Activated CD4-positive, alpha-beta T cell treated with anti-CD3 and anti-CD28 coated beads, Interleukin-2, amount 10 ng/mL, durations not matched to agents 7 days and 5 days (primary cell): ENCODE results near the gene YIF1B. TPM values are rescaled to one million over a fixed set of nuclear protein-coding genes. Genes with fewer than 3 reads are reported as not detected.
A peak's percentile ranks its signal among the peaks of the same experiment; 100 is the strongest.

Source experiments
- CTCF ChIA-PET: fragments of 350-600 bp; sonication (Branson Sonifier 250); formaldehyde crosslinking; loops from one replicate; lab custom pipeline; 2021; ENCODE audit warnings: antibody characterized with exemption; lab: Charles Lee
- POLR2A ChIA-PET: fragments of 350-600 bp; sonication (Branson Sonifier 250); formaldehyde crosslinking; loops from one replicate; lab custom pipeline; 2021; ENCODE audit warnings: antibody characterized with exemption; lab: Charles Lee
- DNase-seq: peaks from one replicate; pipeline ENCODE4 v3.0.0-alpha.2; 2020
- H3K27ac Mint-ChIP-seq: one replicate; pipeline ENCODE4 v1.8.0; 2021; ENCODE audit warnings: mild to moderate bottlenecking, moderate library complexity, mixed read lengths
- H3K27me3 Mint-ChIP-seq: one replicate; pipeline ENCODE4 v1.8.0; 2021; ENCODE audit warnings: mixed read lengths
- H3K36me3 Mint-ChIP-seq: one replicate; pipeline ENCODE4 v1.8.0; 2021; ENCODE audit warnings: low read depth, mixed read lengths
- H3K4me1 Mint-ChIP-seq: one replicate; pipeline ENCODE4 v1.8.0; 2021; ENCODE audit warnings: mixed read lengths
- H3K4me3 Mint-ChIP-seq: one replicate; pipeline ENCODE4 v1.8.0; 2021; ENCODE audit warnings: mild to moderate bottlenecking, moderate library complexity, mixed read lengths
- H3K9me3 Mint-ChIP-seq: one replicate; pipeline ENCODE4 v1.8.0; 2021; ENCODE audit warnings: mixed read lengths
- total RNA-seq, 2 experiments: library from RNA; stranded (reverse); gene quantifications; one replicate each; pipeline ENCODE4 v1.2.3, GENCODE V29; 2021

The YIF1B gene
- total RNA-seq, 2 experiments from 2014 or later, result 63.1 to 72.4 TPM

GRCh38 chr19:38326591-38326990 is 10.8 kb upstream of the YIF1B start:
- POLR2A ChIA-PET, result no interaction called here
- no peaks in the 10 kb centered on the region for H3K27me3 Mint-ChIP-seq
- DNase-seq, result no peak
- H3K4me1 Mint-ChIP-seq, result peaks cover 8% of the 10 kb centered on the region
- no peaks in the 10 kb centered on the region for H3K9me3 Mint-ChIP-seq
- no peak overlapping the region for H3K27ac Mint-ChIP-seq
- H3K4me3 Mint-ChIP-seq, result no peak overlapping the region
- peaks cover 16% of the 10 kb centered on the region for H3K36me3 Mint-ChIP-seq
- CTCF ChIA-PET, result no interaction called here

GRCh38 chr19:38324431-38324830 is 8.7 kb upstream of the YIF1B start:
- DNase-seq, result no peak
- Mint-ChIP-seq H3K9me3 (no peaks in the 10 kb centered on the region), H3K27ac (no peak overlapping the region), H3K36me3 (peaks cover 18% of the 10 kb centered on the region), H3K27me3 (no peaks in the 10 kb centered on the region), H3K4me3 (no peak overlapping the region), H3K4me1 (peaks cover 22% of the 10 kb centered on the region)
- CTCF ChIA-PET, result no interaction called here
- POLR2A ChIA-PET, result no interaction called here

GRCh38 chr19:38323291-38323690 is 7.5 kb upstream of the YIF1B start:
- no peaks in the 10 kb centered on the region for H3K9me3 Mint-ChIP-seq
- H3K4me1 Mint-ChIP-seq, result peaks cover 33% of the 10 kb centered on the region
- H3K4me3 Mint-ChIP-seq, result no peak overlapping the region
- ChIA-PET CTCF (no interaction called here), POLR2A (no interaction called here)
- no peak for DNase-seq
- no peak overlapping the region for H3K27ac Mint-ChIP-seq
- H3K27me3 Mint-ChIP-seq, result no peaks in the 10 kb centered on the region
- H3K36me3 Mint-ChIP-seq, result peaks cover 18% of the 10 kb centered on the region

- Mint-ChIP-seq H3K4me1 (peaks cover 45% of the 10 kb centered on the region), H3K27me3 (no peaks in the 10 kb centered on the region), H3K4me3 (peak overlapping the region; percentile 6), H3K36me3 (peaks cover 12% of the 10 kb centered on the region), H3K27ac (no peak overlapping the region), H3K9me3 (no peaks in the 10 kb centered on the region)
- no peak for DNase-seq
- POLR2A ChIA-PET, result no interaction called here
- CTCF ChIA-PET, result interaction anchor here (0.5 to 1.8 kb wide), 3 partner anchors 9 to 78 kb away, joined by 4 to 7 read pairs (median 5); no protein-coding TSS in a partner anchor
Measured at GRCh38 chr19:38321646-38322196, 6.0 kb upstream of the YIF1B start.

DNA sequence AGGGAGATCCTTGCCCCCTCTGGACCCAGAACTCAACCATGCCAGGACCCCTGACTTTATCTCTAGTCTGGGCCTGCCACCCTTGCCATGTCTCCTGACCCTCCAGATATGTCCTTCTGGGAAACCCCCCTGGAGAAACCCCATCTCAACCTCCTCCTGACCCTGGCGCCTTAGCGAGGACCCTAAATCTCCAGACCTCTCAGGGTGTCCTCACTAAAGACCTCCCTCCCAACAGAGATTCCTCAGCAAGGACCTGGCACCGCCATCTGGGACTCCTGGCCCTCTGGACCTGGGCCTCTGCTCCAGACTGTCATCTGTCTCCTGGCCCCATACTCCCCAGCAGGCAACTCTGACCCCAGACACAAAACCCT is 5.2 kb upstream of the YIF1B start:
- Mint-ChIP-seq H3K27me3 (no peaks in the 10 kb centered on the region), H3K4me1 (peaks cover 50% of the 10 kb centered on the region), H3K9me3 (no peaks in the 10 kb centered on the region), H3K36me3 (peaks cover 12% of the 10 kb centered on the region), H3K4me3 (peak overlapping the region; percentile 82), H3K27ac (peak overlapping the region; percentile 50)
- no peak for DNase-seq
- POLR2A ChIA-PET, result no interaction called here
- CTCF ChIA-PET, result interaction anchor here (0.5 to 3.7 kb wide), 5 partner anchors 10 to 82 kb away, joined by 5 to 10 read pairs (median 7); partner anchors contain the start of genes CATSPERG and FAM98C

- H3K27ac Mint-ChIP-seq, result peak within 1 kb of the TSS; percentile 75
- H3K9me3 Mint-ChIP-seq, result no peaks in the 10 kb centered on the region
- peaks cover 7% of the 10 kb centered on the region for H3K36me3 Mint-ChIP-seq
- CTCF ChIA-PET, result interaction anchor here (1.0 to 3.7 kb wide), 6 partner anchors 9 to 159 kb away, joined by 3 to 10 read pairs (median 6); partner anchors contain the start of genes CATSPERG and FAM98C
- peak within 1 kb of the TSS; percentile 82 for H3K4me3 Mint-ChIP-seq
- POLR2A ChIA-PET, result interaction anchor here (1.0 kb wide), 1 partner anchor 11 kb away, joined by 4 read pairs; no protein-coding TSS in a partner anchor
- peaks cover 55% of the 10 kb centered on the region for H3K4me1 Mint-ChIP-seq
- peak; percentile 55 for DNase-seq
- no peaks in the 10 kb centered on the region for H3K27me3 Mint-ChIP-seq
Measured at GRCh38 chr19:38319421-38320258, 3.9 kb upstream of the YIF1B start, which contains the start of gene KCNK6. KCNK6 (plus strand) TSS chr19:38319845; CDS start chr19:38319951, 106 bp downstream.

DNA sequence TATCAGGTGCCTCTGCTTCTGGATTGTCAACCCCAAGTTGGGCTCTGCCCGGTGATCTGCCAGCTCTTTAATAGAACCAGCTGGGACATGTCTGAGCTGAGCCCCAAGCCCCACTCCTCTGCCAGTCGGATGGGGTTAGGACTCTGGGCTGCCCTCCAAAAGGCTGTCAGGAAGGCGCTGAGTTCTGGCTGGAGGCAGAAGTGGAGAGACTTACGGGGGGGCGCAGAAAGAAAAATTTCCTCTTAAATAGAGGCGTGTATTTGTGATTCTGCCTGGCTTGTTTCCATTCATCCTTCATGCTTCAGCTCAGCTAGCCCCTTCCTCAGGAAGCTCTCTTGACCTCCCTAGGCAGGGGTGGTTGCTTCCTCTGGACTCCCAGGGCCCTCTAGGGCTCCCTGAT is 2.9 kb upstream of the YIF1B start:
- H3K36me3 Mint-ChIP-seq, result peaks cover 5% of the 10 kb centered on the region
- H3K27ac Mint-ChIP-seq, result peak overlapping the region; percentile 69
- peak overlapping the region; percentile 82 for H3K4me3 Mint-ChIP-seq
- ChIA-PET POLR2A (interaction anchor here (1.0 kb wide), 1 partner anchor 10 kb away, joined by 4 read pairs; no protein-coding TSS in a partner anchor), CTCF (interaction anchor here (0.9 to 3.7 kb wide), 5 partner anchors 15 to 85 kb away, joined by 3 to 10 read pairs (median 4); partner anchors contain the start of genes CATSPERG and FAM98C)
- H3K4me1 Mint-ChIP-seq, result peaks cover 59% of the 10 kb centered on the region
- no peaks in the 10 kb centered on the region for H3K9me3 Mint-ChIP-seq
- H3K27me3 Mint-ChIP-seq, result no peaks in the 10 kb centered on the region
- DNase-seq, result no peak

DNA sequence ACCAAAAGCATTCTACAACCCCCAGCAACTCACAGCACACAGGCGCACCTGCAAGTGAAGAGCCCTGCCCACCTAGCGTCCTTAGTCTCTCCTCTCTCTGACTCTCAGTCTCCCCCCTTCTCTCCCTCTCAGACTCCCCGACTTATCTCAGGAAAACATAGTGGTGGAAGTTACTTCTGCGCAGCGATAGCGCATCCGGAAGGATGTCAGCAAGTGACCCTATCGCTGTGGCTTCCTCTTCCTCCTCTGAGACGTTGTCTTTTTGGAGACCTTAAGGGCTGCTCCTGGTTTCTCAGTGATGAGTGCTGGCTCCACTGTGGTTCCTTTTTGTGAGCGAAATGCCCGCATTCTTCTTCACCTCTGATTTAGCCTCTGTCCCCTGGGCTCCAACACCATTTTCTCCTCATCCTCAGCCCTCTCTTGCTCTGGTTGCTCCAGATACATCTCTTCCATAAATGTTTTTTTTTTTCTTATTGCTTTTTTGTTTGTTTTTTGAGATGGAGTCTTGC is 1.4 kb upstream of the YIF1B start:
- ChIA-PET CTCF (interaction anchor here (3.7 kb wide), 1 partner anchor 86 kb away, joined by 10 read pairs; the partner anchor contains the start of gene FAM98C), POLR2A (no interaction called here)
- peak; percentile 53 for DNase-seq
- peaks cover 67% of the 10 kb centered on the region for H3K4me1 Mint-ChIP-seq
- H3K4me3 Mint-ChIP-seq, result peak overlapping the region; percentile 90
- peak overlapping the region; percentile 95 for H3K27ac Mint-ChIP-seq
- no peaks in the 10 kb centered on the region for H3K27me3 Mint-ChIP-seq
- H3K36me3 Mint-ChIP-seq, result peaks cover 7% of the 10 kb centered on the region
- H3K9me3 Mint-ChIP-seq, result no peaks in the 10 kb centered on the region

DNA sequence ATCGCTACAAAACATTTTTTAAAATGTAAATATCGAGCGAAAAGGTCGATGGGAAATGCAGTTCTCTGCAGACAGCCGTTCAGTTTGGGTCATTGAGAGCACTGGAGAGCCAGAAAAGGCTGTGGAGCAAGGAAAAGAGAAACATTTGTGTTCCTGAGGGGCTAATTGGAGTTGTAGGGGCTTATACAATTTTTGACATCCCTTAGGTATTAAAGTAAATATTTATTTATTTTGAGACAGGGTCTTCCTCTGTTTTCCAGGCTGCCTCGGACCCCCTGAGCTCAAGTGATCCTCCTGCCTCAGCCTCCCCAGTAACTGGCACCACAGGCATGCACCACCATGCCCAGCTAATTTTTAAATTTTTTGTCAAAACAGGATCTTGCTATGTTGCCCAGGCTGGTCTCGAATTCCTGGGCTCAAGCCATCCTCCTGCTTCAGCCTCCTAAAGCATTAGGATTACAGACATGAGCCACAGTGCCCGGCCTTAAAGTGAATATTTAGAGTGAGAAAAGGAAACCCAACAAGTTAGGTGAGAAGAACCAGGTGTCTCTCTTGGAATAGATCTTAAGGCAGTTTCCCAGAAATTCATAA is 825 bp upstream of the YIF1B start:
- peak overlapping the region; percentile 95 for H3K27ac Mint-ChIP-seq
- H3K4me1 Mint-ChIP-seq, result peaks cover 61% of the 10 kb centered on the region
- no peak for DNase-seq
- ChIA-PET POLR2A (no interaction called here), CTCF (no interaction called here)
- H3K9me3 Mint-ChIP-seq, result no peaks in the 10 kb centered on the region
- H3K36me3 Mint-ChIP-seq, result peaks cover 7% of the 10 kb centered on the region
- no peaks in the 10 kb centered on the region for H3K27me3 Mint-ChIP-seq
- H3K4me3 Mint-ChIP-seq, result peak overlapping the region; percentile 90

DNA sequence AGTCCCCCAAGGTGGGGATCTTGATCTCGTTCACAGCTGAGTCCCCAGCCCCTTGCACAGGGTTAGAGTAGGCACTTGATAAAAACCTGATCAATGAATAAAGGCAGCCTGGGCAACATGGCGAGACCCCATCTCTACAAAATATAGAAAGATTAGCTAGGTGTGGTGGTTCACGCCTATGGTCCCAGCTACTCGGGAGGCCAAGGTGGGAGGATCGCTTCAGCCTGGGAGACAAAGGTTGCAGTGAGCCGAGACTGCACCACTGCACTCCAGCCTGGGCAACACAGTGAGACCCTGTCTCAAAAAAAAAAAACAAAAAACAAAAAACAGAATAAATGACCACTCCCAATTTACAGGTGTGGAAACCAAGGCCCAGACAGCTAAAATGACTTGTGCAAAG is 4.8 kb downstream of the YIF1B start:
- Mint-ChIP-seq H3K4me3 (no peak overlapping the region), H3K9me3 (no peaks in the 10 kb centered on the region), H3K27ac (no peak overlapping the region), H3K4me1 (peaks cover 23% of the 10 kb centered on the region), H3K27me3 (no peaks in the 10 kb centered on the region), H3K36me3 (peaks cover 15% of the 10 kb centered on the region)
- POLR2A ChIA-PET, result no interaction called here
- CTCF ChIA-PET, result interaction anchor here (1.2 kb wide), 1 partner anchor 20 kb away, joined by 3 read pairs; no protein-coding TSS in a partner anchor
- DNase-seq, result no peak

- Mint-ChIP-seq H3K4me1 (peaks cover 22% of the 10 kb centered on the region), H3K27me3 (no peaks in the 10 kb centered on the region), H3K4me3 (no peak overlapping the region), H3K27ac (no peak overlapping the region), H3K36me3 (peaks cover 15% of the 10 kb centered on the region), H3K9me3 (no peaks in the 10 kb centered on the region)
- ChIA-PET CTCF (interaction anchor here (0.6 to 1.2 kb wide), 2 partner anchors 20 to 555 kb away, joined by 3 read pairs; no protein-coding TSS in a partner anchor), POLR2A (interaction anchor here (0.6 kb wide), 1 partner anchor 318 kb away, joined by 5 read pairs; no protein-coding TSS in a partner anchor)
- DNase-seq, result no peak
Measured at GRCh38 chr19:38310279-38310670, 5.5 kb downstream of the YIF1B start.

DNA sequence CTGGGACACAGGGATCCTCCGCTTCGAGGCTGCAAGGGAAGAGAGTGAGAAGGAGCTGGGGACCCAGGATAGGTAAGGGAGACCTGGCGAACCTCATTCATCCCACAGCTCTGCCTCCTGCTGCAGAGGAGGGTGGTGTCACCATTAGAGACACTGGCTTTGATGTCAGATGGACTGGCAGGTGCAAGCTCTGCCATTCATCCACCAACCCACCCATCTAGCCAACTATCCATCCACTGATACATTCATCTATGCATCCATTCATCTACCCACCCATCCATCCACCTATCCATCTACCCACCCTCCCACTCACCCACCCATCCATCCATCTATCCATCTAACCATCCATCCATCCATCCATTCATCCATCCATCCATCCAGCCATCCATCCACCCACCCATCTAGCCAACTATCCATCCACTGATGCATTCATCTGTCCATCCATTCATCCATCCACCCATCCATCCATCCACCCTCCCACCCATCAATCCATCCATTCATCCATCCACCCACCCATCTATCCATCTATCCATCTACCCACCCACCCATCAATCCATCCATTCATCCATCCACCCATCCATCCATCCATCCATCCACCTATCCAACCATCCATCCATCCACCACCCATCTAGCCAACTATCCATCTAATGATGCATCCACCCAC is 6.0 kb downstream of the YIF1B start:
- Mint-ChIP-seq H3K27ac (no peak overlapping the region), H3K4me3 (no peak overlapping the region), H3K36me3 (peaks cover 15% of the 10 kb centered on the region), H3K27me3 (no peaks in the 10 kb centered on the region), H3K4me1 (peaks cover 18% of the 10 kb centered on the region), H3K9me3 (no peaks in the 10 kb centered on the region)
- no peak for DNase-seq
- ChIA-PET CTCF (no interaction called here), POLR2A (no interaction called here)
